Gastroesophageal sphincter (tissue), 4 donors: ENCODE data around the gene TNNC1. TPM values are rescaled to one million over a fixed set of nuclear protein-coding genes. Genes with fewer than 3 reads are reported as not detected.

ENCODE experiments used
- ATAC-seq: fragments of 150-250 bp; one replicate; pipeline ENCODE4 v1.9.1; 2016; ENCODE audit warnings: mild to moderate bottlenecking, moderate library complexity
- H3K27ac ChIP-seq, 4 donors: fragments of 200-600 bp; sonication (generic) in 3 of 4; 1 replicate in 3 of 4; 2 replicates in 1 of 4; pipeline ENCODE4 v1.5.1; 2016 to 2019
- H3K27me3 ChIP-seq: fragments of 200-600 bp; sonication (generic); one replicate; pipeline ENCODE4 v1.5.1; 2019
- H3K36me3 ChIP-seq, 2 donors: fragments of 200-600 bp; sonication (generic); one replicate each; pipeline ENCODE4 v1.5.1; 2019; ENCODE audit warnings: control low read depth in 1 of 2
- H3K4me1 ChIP-seq, 3 donors: fragments of 200-600 bp; sonication (generic); 1 replicate in 2 of 3; 2 replicates in 1 of 3; pipeline ENCODE4 v1.5.1; 2016 to 2019; ENCODE audit warnings: control low read depth in 2 of 3
- H3K4me3 ChIP-seq, 2 donors: fragments of 200-600 bp; sonication (generic); one replicate each; pipeline ENCODE4 v1.5.1; 2019; ENCODE audit warnings: mild to moderate bottlenecking in 1 of 2, moderate library complexity in 1 of 2
- H3K9me3 ChIP-seq, 3 donors: fragments of 200-600 bp; sonication (generic); one replicate each; pipeline ENCODE4 v1.5.1; 2017 to 2019; ENCODE audit warnings: control low read depth in 2 of 3
- CTCF ChIP-seq, 4 experiments: fragments of 200-600 bp in 2 of 4; fragments of 450-650 bp in 2 of 4; sonication (generic) in 1 of 4; IDR thresholded peaks; one replicate each; pipeline ENCODE4 v1.5.1; 2017 to 2019; ENCODE audit warnings: antibody characterized with exemption in 4 of 4, mild to moderate bottlenecking in 2 of 4, moderate library complexity in 2 of 4
- EP300 ChIP-seq: sonication (generic); formaldehyde crosslinking; IDR thresholded peaks from one replicate; pipeline ENCODE4 v1.6.1; 2017; ENCODE audit warnings: antibody characterized with exemption, mild to moderate bottlenecking
- POLR2A ChIP-seq, 2 donors: fragments of 450-650 bp; IDR thresholded peaks; one replicate each; pipeline ENCODE4 v1.6.1; 2017; ENCODE audit warnings: antibody characterized with exemption in 2 of 2, mild to moderate bottlenecking in 2 of 2, moderate library complexity in 1 of 2
- POLR2AphosphoS5 ChIP-seq: sonication (generic); formaldehyde crosslinking; IDR thresholded peaks from one replicate; pipeline ENCODE4 v1.6.1; 2017; ENCODE audit warnings: antibody characterized with exemption
- WGBS, 2 donors: methylation state at CpG; one replicate each; pipeline ENCODE4 v1.1.5; 2018; ENCODE audit warnings: low coverage in 1 of 2; 5-methylcytosine and 5-hydroxymethylcytosine counted together
- total RNA-seq, 4 donors: library from RNA; depleted of rRNA; stranded (reverse); fragments of >200 nt; gene quantifications; one replicate each; pipeline ENCODE4 v1.1.0, GENCODE V29; 2016

TNNC1 gene
- total RNA-seq, 4 donors from 2014 or later: 1.9 to 4.6 (median 2.4) TPM; not detected in 1

GRCh38 chr3:52402706-52403270 lies 51.1 kb downstream of the TNNC1 start:
- H3K27ac ChIP-seq: no peak overlapping the region
- peaks cover 0 to 90% of the 10 kb centered on the region in 2 donors for H3K36me3 ChIP-seq
- no peak overlapping the region for H3K4me3 ChIP-seq
- H3K9me3 ChIP-seq: no peaks in the 10 kb centered on the region
- H3K27me3 ChIP-seq: no peaks in the 10 kb centered on the region
- WGBS, 2 donors: 67 to 80% methylated on average over 2 to 3 of the region's 11 CpGs
- ATAC-seq: no peak
- no peak for TF ChIP-seq CTCF (IDR thresholded peaks at IDR 0.05)
- no peak for TF ChIP-seq EP300
- no peak for TF ChIP-seq POLR2A (IDR thresholded peaks at IDR 0.05)
- no peak for TF ChIP-seq POLR2AphosphoS5
- H3K4me1 ChIP-seq: peaks cover 0 to 20% (median 0%) of the 10 kb centered on the region in 3 donors

GRCh38 chr3:52402101-52402521 lies 51.7 kb downstream of the TNNC1 start:
- no peak for ATAC-seq
- H3K36me3 ChIP-seq: peaks cover 0 to 83% of the 10 kb centered on the region in 2 donors

GRCh38 chr3:52401551-52401950 lies 52.3 kb downstream of the TNNC1 start:
- H3K27me3 ChIP-seq: no peaks in the 10 kb centered on the region
- no peak overlapping the region for H3K27ac ChIP-seq
- 100% methylated on average over 1 of the region's 1 CpG; no CpG with 5 or more reads in 1 of the 2 donors for WGBS, 2 donors
- peaks cover 0 to 7% (median 0%) of the 10 kb centered on the region in 3 donors for H3K4me1 ChIP-seq
- H3K4me3 ChIP-seq: no peak overlapping the region
- no peaks in the 10 kb centered on the region for H3K9me3 ChIP-seq
- H3K36me3 ChIP-seq: peaks cover 0 to 77% of the 10 kb centered on the region in 2 donors
- TF ChIP-seq CTCF (IDR thresholded peaks at IDR 0.05): no peak
- TF ChIP-seq POLR2A (IDR thresholded peaks at IDR 0.05): no peak
- TF ChIP-seq POLR2AphosphoS5: no peak
- no peak for TF ChIP-seq EP300
- ATAC-seq: no peak

More at GRCh38 chr3:52402101-52402521, 51.7 kb downstream of the TNNC1 start:
- no peaks in the 10 kb centered on the region for H3K9me3 ChIP-seq
- H3K4me1 ChIP-seq: peaks cover 0 to 13% (median 0%) of the 10 kb centered on the region in 3 donors
- WGBS, 2 donors: 80 to 100% methylated on average over 1 to 6 of the region's 16 CpGs
- TF ChIP-seq CTCF (IDR thresholded peaks at IDR 0.05) (no peak), POLR2AphosphoS5 (no peak), EP300 (no peak), POLR2A (IDR thresholded peaks at IDR 0.05) (no peak)
- no peak overlapping the region for H3K27ac ChIP-seq
- no peaks in the 10 kb centered on the region for H3K27me3 ChIP-seq
- H3K4me3 ChIP-seq: no peak overlapping the region

Other genes starting within 250 kb of the TNNC1 start
- not detected for gene TLR9, start 228.4 kb downstream of the TNNC1 start, total RNA-seq
- 10 to 100 TPM; 46.8 to 79.5 (median 69.2) TPM for gene TWF2, start 214.9 kb downstream of the TNNC1 start, total RNA-seq
- 10 to 100 TPM; 20.3 to 36.6 (median 29.9) TPM for gene PPM1M, start 208.3 kb downstream of the TNNC1 start, total RNA-seq
- gene WDR82, start 175.4 kb downstream of the TNNC1 start, total RNA-seq: 10 to 100 TPM; 63.7 to 92.0 (median 86.7) TPM
- gene GLYCTK, start 166.2 kb downstream of the TNNC1 start, total RNA-seq: 1 to 10 TPM; 2.6 to 7.7 (median 3.1) TPM
- gene DNAH1, start 137.7 kb downstream of the TNNC1 start, total RNA-seq: 1 to 10 TPM; 3.2 to 8.1 (median 6.2) TPM
- gene BAP1, start 44.0 kb downstream of the TNNC1 start, total RNA-seq: 10 to 100 TPM; 72.4 to 81.0 (median 75.9) TPM
- 10 to 100 TPM in 2 of 4 donors, 1 to 10 TPM in 2; 7.1 to 16.8 (median 10.7) TPM for gene PHF7, start 43.4 kb downstream of the TNNC1 start, total RNA-seq
- 10 to 100 TPM in 2 of 4 donors, 1 to 10 TPM in 2; 6.7 to 33.9 (median 20.3) TPM for gene SEMA3G, start 8.9 kb downstream of the TNNC1 start, total RNA-seq
- 10 to 100 TPM; 56.7 to 95.9 (median 78.9) TPM for gene NISCH, start 1.6 kb upstream of the TNNC1 start, total RNA-seq
- 100 to 1,000 TPM in 2 of 4 donors, 10 to 100 TPM in 2; 76.2 to 167 (median 95.8) TPM for gene STAB1, start 41.3 kb upstream of the TNNC1 start, total RNA-seq
- 10 to 100 TPM; 21.7 to 69.5 (median 34.7) TPM for gene NT5DC2, start 79.8 kb upstream of the TNNC1 start, total RNA-seq
- 10 to 100 TPM in 2 of 4 donors, 1 to 10 TPM in 2; 1.9 to 47.5 (median 18.7) TPM for gene UQCC5, start 82.6 kb upstream of the TNNC1 start, total RNA-seq
- 100 to 1,000 TPM in 1 of 4 donors, 10 to 100 TPM in 3; 73.9 to 105 (median 98.4) TPM for gene PBRM1, start 231.9 kb upstream of the TNNC1 start, total RNA-seq
- gene GNL3, start 232.0 kb upstream of the TNNC1 start, total RNA-seq: 10 to 100 TPM; 36.4 to 83.7 (median 51.7) TPM